Measurements from ENCODE around the gene LIME1. TPM values are rescaled to one million over a fixed set of nuclear protein-coding genes. Genes with fewer than 3 reads are reported as not detected.

The LIME1 gene
- total RNA-seq, 1 donor from 2014 or later = 8.1 TPM

- no peaks in the 10 kb centered on the region for H3K9me3 Mint-ChIP-seq (ENCODE audit: unreplicated experiment)
- H3K27me3 Mint-ChIP-seq (ENCODE audit: unreplicated experiment) = peaks cover 9% of the 10 kb centered on the region
- H3K27ac Mint-ChIP-seq (ENCODE audit: unreplicated experiment) = no peak overlapping the region
- H3K4me1 Mint-ChIP-seq (ENCODE audit: unreplicated experiment) = peaks cover 4% of the 10 kb centered on the region
- H3K4me3 Mint-ChIP-seq (ENCODE audit: unreplicated experiment) = no peak overlapping the region
- H3K36me3 Mint-ChIP-seq (ENCODE audit: low read depth, unreplicated experiment) = peaks cover 4% of the 10 kb centered on the region
- TF ChIP-seq CTCF (IDR thresholded peaks at IDR 0.05; ENCODE audit: unreplicated experiment) = no peak
- DNase-seq (ENCODE audit: low spot score) = no peak
Measured at GRCh38 chr20:63693083-63693732, 43.3 kb upstream of the LIME1 start.

- peaks cover 4% of the 10 kb centered on the region for H3K4me1 Mint-ChIP-seq (ENCODE audit: unreplicated experiment)
- no peak overlapping the region for H3K27ac Mint-ChIP-seq (ENCODE audit: unreplicated experiment)
- peaks cover 9% of the 10 kb centered on the region for H3K27me3 Mint-ChIP-seq (ENCODE audit: unreplicated experiment)
- H3K36me3 Mint-ChIP-seq (ENCODE audit: low read depth, unreplicated experiment) = peaks cover 4% of the 10 kb centered on the region
- DNase-seq (ENCODE audit: low spot score) = no peak
- no peak overlapping the region for H3K4me3 Mint-ChIP-seq (ENCODE audit: unreplicated experiment)
- TF ChIP-seq CTCF (IDR thresholded peaks at IDR 0.05; ENCODE audit: unreplicated experiment) = no peak
- H3K9me3 Mint-ChIP-seq (ENCODE audit: unreplicated experiment) = no peaks in the 10 kb centered on the region
Measured at GRCh38 chr20:63693733-63694583, 42.5 kb upstream of the LIME1 start.

- Mint-ChIP-seq H3K4me1 (ENCODE audit: unreplicated experiment) (peaks cover 4% of the 10 kb centered on the region), H3K36me3 (ENCODE audit: low read depth, unreplicated experiment) (peaks cover 4% of the 10 kb centered on the region), H3K9me3 (ENCODE audit: unreplicated experiment) (no peaks in the 10 kb centered on the region), H3K27me3 (ENCODE audit: unreplicated experiment) (peaks cover 9% of the 10 kb centered on the region), H3K27ac (ENCODE audit: unreplicated experiment) (no peak overlapping the region), H3K4me3 (ENCODE audit: unreplicated experiment) (no peak overlapping the region)
- no peak for DNase-seq (ENCODE audit: low spot score)
- no peak for TF ChIP-seq CTCF (IDR thresholded peaks at IDR 0.05; ENCODE audit: unreplicated experiment)
Measured at GRCh38 chr20:63694584-63695423, 41.7 kb upstream of the LIME1 start.

- no peak for DNase-seq (ENCODE audit: low spot score)
- peaks cover 4% of the 10 kb centered on the region for H3K4me1 Mint-ChIP-seq (ENCODE audit: unreplicated experiment)
- TF ChIP-seq CTCF (IDR thresholded peaks at IDR 0.05; ENCODE audit: unreplicated experiment) = no peak
- H3K4me3 Mint-ChIP-seq (ENCODE audit: unreplicated experiment) = no peak overlapping the region
- peaks cover 4% of the 10 kb centered on the region for H3K36me3 Mint-ChIP-seq (ENCODE audit: low read depth, unreplicated experiment)
- no peaks in the 10 kb centered on the region for H3K9me3 Mint-ChIP-seq (ENCODE audit: unreplicated experiment)
- peaks cover 12% of the 10 kb centered on the region for H3K27me3 Mint-ChIP-seq (ENCODE audit: unreplicated experiment)
- H3K27ac Mint-ChIP-seq (ENCODE audit: unreplicated experiment) = no peak overlapping the region
Measured at GRCh38 chr20:63695424-63696305, 40.8 kb upstream of the LIME1 start.

Data from endothelial cell (in vitro differentiated cells).